Body of pancreas (tissue), 4 donors: ENCODE results near the gene TRAPPC12. TPM values are rescaled to one million over a fixed set of nuclear protein-coding genes. Genes with fewer than 3 reads are reported as not detected.

Experiments used
- ATAC-seq: fragments of 150-250 bp; one replicate; pipeline ENCODE4 v1.9.1; 2016
- DNase-seq, 4 donors: peaks; one replicate each; pipeline ENCODE4 v3.0.0-alpha.2; 2019
- H3K27ac ChIP-seq, 4 donors: fragments of 200-600 bp; sonication (generic); 1 replicate in 3 of 4; 2 replicates in 1 of 4; pipeline versions ENCODE4 v1.5.1 to v1.6.1; 2016 to 2019; ENCODE audit warnings: mild to moderate bottlenecking in 1 of 4, mixed read lengths in 1 of 4, moderate library complexity in 1 of 4
- H3K27me3 ChIP-seq, 2 donors: fragments of 200-600 bp; sonication (generic); one replicate each; pipeline ENCODE4 v1.6.0; 2016; ENCODE audit warnings: mild to moderate bottlenecking in 1 of 2
- H3K36me3 ChIP-seq, 2 donors: fragments of 200-600 bp; sonication (generic); replicated peaks in 1 of 2; 2 replicates each; pipeline ENCODE4 v1.5.1; 2016; ENCODE audit warnings: low read depth in 2 of 2; ENCODE audit not compliant: insufficient read depth in 1 of 2
- H3K4me1 ChIP-seq: fragments of 200-600 bp; sonication (generic); one replicate; pipeline ENCODE4 v1.6.0; 2016
- H3K4me3 ChIP-seq, 2 donors: fragments of 200-600 bp; sonication (generic); 1 replicate in 1 of 2; 2 replicates in 1 of 2; pipeline ENCODE4 v1.5.1; 2016 to 2019
- H3K9me3 ChIP-seq, 3 donors: fragments of 200-600 bp; sonication (generic); 1 replicate in 2 of 3; 2 replicates in 1 of 3; pipeline ENCODE4 v1.5.1; 2016
- POLR2A ChIP-seq, 3 donors: fragments of 450-650 bp; IDR thresholded peaks; one replicate each; pipeline ENCODE4 v1.6.1; 2016; ENCODE audit warnings: antibody characterized with exemption in 3 of 3, mild to moderate bottlenecking in 2 of 3
- WGBS, 2 donors: methylation state at CpG; one replicate each; pipeline ENCODE4 v1.1.5; 2017; 5-methylcytosine and 5-hydroxymethylcytosine counted together
- intact Hi-C: fragments of 100-400 bp; cut with DNase I; formaldehyde crosslinking; loops from one replicate; pipeline ENCODE4 v1.15.1; 2023
- total RNA-seq, 2 donors: library from RNA; depleted of rRNA; stranded (reverse); fragments of >200 nt; gene quantifications; one replicate each; pipeline ENCODE4 v1.1.0, GENCODE V29; 2016
- TF ChIP-seq, protein P1 (sequence below), 7 experiments: fragments of 450-650 bp in 4 of 7; fragments of 200-600 bp in 3 of 7; sonication (generic) in 3 of 7; IDR thresholded peaks; one replicate each; pipeline ENCODE4 v1.5.1; 2016 to 2019; ENCODE audit warnings: antibody characterized with exemption in 7 of 7

TRAPPC12 gene
- total RNA-seq, 2 donors from 2014 or later, result 43.1 to 134 TPM

DNA sequence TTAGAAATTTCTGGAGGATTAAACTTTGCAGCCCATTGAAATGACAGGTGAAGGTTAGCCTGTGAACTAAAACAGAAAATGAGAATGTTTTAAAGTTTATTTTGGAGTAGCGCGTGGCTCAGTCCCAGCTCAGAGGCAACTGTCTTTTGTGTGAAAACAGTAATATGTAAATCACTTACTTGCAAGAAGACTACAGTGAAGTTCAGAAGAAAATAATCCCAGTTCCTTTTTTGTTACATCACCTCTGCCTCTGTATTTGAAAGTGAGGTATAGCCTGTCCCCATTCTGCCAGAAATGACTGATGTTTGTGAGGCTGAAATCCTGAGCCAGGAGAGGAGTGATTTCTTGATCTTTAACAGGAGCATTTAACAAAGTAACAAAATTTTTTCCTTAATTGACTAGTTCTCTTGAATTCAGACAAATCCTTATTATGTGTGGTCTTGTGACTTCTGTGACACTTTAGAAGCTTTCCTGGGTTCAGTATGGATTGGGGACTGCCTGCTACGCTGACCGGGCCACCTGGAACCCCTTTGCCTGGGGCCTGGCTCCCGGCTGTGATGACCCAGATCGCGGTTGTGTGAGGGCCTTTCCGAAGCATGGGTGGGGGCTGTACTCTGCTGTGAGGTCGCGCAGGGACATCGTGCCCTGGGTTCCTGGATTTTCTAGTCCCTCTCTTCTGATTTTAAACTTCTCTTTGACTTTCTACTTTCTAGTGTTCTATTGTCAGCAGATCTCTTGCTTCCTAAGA is 24.3 kb downstream of the TRAPPC12 start:
- Histone ChIP-seq H3K27me3 (no peaks in the 10 kb centered on the region), H3K4me3 (no peak overlapping the region), H3K36me3 (no peaks in the 10 kb centered on the region), H3K9me3 (no peaks in the 10 kb centered on the region), H3K4me1 (peaks cover 17% of the 10 kb centered on the region), H3K27ac (no peak overlapping the region)
- ATAC-seq (no peak), DNase-seq (no peak)
- 87 to 98% methylated on average over 11 of the region's 11 CpGs for WGBS, 2 donors
- TF ChIP-seq, protein P1, sequence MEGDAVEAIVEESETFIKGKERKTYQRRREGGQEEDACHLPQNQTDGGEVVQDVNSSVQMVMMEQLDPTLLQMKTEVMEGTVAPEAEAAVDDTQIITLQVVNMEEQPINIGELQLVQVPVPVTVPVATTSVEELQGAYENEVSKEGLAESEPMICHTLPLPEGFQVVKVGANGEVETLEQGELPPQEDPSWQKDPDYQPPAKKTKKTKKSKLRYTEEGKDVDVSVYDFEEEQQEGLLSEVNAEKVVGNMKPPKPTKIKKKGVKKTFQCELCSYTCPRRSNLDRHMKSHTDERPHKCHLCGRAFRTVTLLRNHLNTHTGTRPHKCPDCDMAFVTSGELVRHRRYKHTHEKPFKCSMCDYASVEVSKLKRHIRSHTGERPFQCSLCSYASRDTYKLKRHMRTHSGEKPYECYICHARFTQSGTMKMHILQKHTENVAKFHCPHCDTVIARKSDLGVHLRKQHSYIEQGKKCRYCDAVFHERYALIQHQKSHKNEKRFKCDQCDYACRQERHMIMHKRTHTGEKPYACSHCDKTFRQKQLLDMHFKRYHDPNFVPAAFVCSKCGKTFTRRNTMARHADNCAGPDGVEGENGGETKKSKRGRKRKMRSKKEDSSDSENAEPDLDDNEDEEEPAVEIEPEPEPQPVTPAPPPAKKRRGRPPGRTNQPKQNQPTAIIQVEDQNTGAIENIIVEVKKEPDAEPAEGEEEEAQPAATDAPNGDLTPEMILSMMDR (IDR thresholded peaks at IDR 0.05), result no peak
- TF ChIP-seq POLR2A (IDR thresholded peaks at IDR 0.05), result no peak
- intact Hi-C loops, result no loop called here

DNA sequence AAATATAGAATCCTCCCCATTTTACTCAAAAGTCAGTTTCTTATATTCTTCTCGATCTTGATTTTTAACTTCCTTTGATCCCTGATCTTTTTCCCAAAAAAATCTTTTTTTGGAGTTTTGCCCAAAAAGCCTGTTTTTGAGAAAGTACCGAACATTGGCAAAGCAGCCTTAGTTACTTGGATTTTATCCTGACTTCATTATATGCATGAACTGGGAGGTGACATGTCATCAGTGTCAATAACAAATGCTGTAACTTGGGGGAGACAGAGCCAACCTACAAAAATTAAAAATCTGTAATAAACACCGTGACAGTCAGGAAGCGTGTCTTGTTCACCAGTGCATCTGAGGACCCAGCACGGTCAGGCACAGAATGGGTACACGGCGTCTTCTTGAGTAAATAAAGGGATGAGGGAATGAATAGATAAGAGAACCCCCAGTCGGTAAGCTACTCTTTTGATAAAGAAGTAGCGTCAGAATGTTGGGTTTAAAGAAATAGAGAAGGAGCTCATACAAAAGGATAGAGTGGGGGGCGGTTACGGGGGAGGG is 24.9 kb downstream of the TRAPPC12 start:
- no peak for TF ChIP-seq POLR2A (IDR thresholded peaks at IDR 0.05)
- TF ChIP-seq, protein P1 (IDR thresholded peaks at IDR 0.05), result no peak
- H3K4me1 ChIP-seq, result peaks cover 17% of the 10 kb centered on the region
- no peaks in the 10 kb centered on the region for H3K36me3 ChIP-seq
- DNase-seq (no peak), ATAC-seq (no peak)
- no peak overlapping the region for H3K27ac ChIP-seq
- no peak overlapping the region for H3K4me3 ChIP-seq
- intact Hi-C loops, result no loop called here
- no peaks in the 10 kb centered on the region for H3K9me3 ChIP-seq
- no peaks in the 10 kb centered on the region for H3K27me3 ChIP-seq
- WGBS, 2 donors, result 81 to 86% methylated on average over 11 of the region's 11 CpGs

DNA sequence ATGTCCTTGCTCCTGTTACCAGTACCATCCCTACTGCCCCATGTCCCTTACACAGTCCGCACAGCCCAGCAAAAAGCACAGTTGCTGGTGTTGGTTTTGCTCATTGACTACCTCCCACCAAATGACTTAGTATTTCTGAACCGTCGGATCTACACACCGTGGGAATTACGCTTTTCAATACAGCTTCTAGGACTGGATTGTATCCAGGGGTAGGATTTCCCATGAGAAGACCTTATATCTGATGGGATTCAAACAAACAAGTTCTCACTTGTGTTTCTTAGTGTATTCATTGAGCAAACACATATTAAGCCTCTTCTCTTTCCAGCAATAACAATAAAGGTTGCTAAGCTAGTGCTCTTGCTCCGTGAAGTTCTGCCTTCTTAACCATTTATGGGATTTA is 25.8 kb downstream of the TRAPPC12 start:
- DNase-seq (no peak), ATAC-seq (no peak)
- Histone ChIP-seq H3K27ac (no peak overlapping the region), H3K4me3 (no peak overlapping the region), H3K4me1 (peaks cover 17% of the 10 kb centered on the region), H3K9me3 (no peaks in the 10 kb centered on the region), H3K27me3 (no peaks in the 10 kb centered on the region), H3K36me3 (no peaks in the 10 kb centered on the region)
- WGBS, 2 donors, result 53 to 55% methylated on average over 6 of the region's 6 CpGs
- TF ChIP-seq POLR2A (IDR thresholded peaks at IDR 0.05), result no peak
- TF ChIP-seq, protein P1 (IDR thresholded peaks at IDR 0.05), result no peak
- intact Hi-C loops, result no loop called here

DNA sequence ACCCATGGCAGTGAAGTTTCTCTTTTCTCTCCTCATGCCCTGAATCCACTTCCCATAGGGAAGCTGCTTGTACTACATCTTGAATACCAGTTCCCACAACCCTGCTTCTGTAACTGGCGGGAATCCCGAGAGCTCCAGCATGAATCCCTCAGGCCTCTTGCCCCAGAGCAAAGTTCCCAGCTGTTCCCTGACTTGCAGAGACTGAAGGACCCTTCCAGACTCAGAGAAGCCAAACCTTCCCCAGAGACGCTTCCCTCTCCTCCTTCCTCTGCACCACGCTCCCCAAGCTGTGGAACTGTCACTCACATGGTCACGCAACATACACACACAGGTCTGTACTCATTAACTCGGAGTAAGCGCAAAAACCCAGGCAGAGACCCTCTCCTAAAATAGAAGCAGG is 26.4 kb downstream of the TRAPPC12 start:
- intact Hi-C loops, result no loop called here
- 93 to 95% methylated on average over 7 of the region's 7 CpGs for WGBS, 2 donors
- DNase-seq, result no peak
- H3K36me3 ChIP-seq, result no peaks in the 10 kb centered on the region
- H3K4me3 ChIP-seq, result no peak overlapping the region
- H3K27me3 ChIP-seq, result no peaks in the 10 kb centered on the region
- no peak overlapping the region for H3K27ac ChIP-seq
- H3K4me1 ChIP-seq, result peaks cover 17% of the 10 kb centered on the region
- TF ChIP-seq, protein P1 (IDR thresholded peaks at IDR 0.05), result no peak
- no peak for TF ChIP-seq POLR2A (IDR thresholded peaks at IDR 0.05)
- H3K9me3 ChIP-seq, result no peaks in the 10 kb centered on the region
- ATAC-seq, result no peak

DNA sequence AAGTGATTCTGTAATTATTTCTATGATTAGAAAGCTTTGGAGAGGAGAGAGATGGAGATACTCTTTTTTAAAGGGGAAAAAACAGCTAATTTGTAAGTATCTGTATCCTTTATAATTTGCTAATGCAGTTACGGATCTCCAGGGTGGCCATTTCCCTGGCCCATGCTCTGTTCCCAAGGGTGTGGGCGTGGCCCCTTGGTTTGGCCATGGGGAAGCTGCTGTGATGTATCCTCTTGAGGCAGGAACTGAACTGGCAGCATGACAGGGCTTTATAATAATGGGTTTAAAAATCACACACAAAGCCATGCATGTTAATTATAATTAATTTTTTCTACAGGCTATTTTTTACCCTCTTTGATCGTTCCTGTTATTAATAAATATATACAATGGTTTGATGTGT is 27.0 kb downstream of the TRAPPC12 start:
- Histone ChIP-seq H3K4me3 (no peak overlapping the region), H3K9me3 (no peaks in the 10 kb centered on the region), H3K4me1 (peaks cover 17% of the 10 kb centered on the region), H3K27me3 (no peaks in the 10 kb centered on the region), H3K36me3 (no peaks in the 10 kb centered on the region), H3K27ac (no peak overlapping the region)
- TF ChIP-seq, protein P1 (IDR thresholded peaks at IDR 0.05), result no peak
- TF ChIP-seq POLR2A (IDR thresholded peaks at IDR 0.05), result no peak
- ATAC-seq (no peak), DNase-seq (no peak)
- intact Hi-C loops, result no loop called here
- WGBS, 2 donors, result 82 to 91% methylated on average over 3 of the region's 3 CpGs
